Loucy (cell line): Measurements from ENCODE around the gene NIPSNAP3A.

ENCODE experiments used
- EZH2phosphoT487 ChIP-seq: fragments of 200-600 bp; IDR thresholded peaks from 2 replicates; pipeline ENCODE4 v1.6.1; 2018; ENCODE audit warnings: antibody characterized with exemption, mild to moderate bottlenecking, moderate library complexity, borderline replicate concordance
- TF ChIP-seq, protein P1 (sequence below): fragments of 200-600 bp; sonication (generic); conservative IDR thresholded peaks from 2 replicates; pipeline ENCODE4 v1.5.1; 2014; ENCODE audit warnings: mild to moderate bottlenecking, antibody characterized with exemption, low read length

DNA sequence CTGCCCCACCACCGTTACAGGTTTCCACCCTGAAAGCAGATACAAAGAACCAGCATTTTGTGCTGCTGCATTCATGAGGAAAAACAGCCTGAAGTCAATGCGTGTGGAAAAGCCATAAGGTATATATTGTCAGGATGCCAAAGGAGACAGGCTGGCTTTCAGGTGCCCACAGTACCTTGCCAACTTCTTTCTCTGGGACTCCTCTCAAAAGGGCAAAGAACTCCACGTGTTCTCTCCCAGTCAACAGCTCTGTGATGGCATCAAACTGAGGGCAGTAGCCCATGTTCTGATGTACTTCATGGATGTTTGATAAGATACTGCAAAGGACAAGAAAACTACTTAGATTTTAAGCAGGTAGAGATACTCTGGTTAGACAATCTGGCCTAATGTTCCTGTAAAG, 40.8 kb downstream of the NIPSNAP3A start:
- TF ChIP-seq, protein P1, sequence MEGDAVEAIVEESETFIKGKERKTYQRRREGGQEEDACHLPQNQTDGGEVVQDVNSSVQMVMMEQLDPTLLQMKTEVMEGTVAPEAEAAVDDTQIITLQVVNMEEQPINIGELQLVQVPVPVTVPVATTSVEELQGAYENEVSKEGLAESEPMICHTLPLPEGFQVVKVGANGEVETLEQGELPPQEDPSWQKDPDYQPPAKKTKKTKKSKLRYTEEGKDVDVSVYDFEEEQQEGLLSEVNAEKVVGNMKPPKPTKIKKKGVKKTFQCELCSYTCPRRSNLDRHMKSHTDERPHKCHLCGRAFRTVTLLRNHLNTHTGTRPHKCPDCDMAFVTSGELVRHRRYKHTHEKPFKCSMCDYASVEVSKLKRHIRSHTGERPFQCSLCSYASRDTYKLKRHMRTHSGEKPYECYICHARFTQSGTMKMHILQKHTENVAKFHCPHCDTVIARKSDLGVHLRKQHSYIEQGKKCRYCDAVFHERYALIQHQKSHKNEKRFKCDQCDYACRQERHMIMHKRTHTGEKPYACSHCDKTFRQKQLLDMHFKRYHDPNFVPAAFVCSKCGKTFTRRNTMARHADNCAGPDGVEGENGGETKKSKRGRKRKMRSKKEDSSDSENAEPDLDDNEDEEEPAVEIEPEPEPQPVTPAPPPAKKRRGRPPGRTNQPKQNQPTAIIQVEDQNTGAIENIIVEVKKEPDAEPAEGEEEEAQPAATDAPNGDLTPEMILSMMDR: no peak
- no peak for TF ChIP-seq EZH2phosphoT487
